Stimulated activated naive B cell treated with anti-CD40 and anti-IgM and Interleukin-4, amounts not matched to agents 10 μg/mL and 1 μg/mL and 100 μg/mL, for 72 hours (primary cell): Measurements from ENCODE around the gene CYSLTR2.
A peak's percentile ranks its signal among the peaks of the same experiment; 100 is the strongest.

Experiments
- ATAC-seq, 2 donors: fragments of 150-1000 bp; cut with Tn5 transposase; replicated peaks; 2 replicates each; pipeline ENCODE4 v1.10.0; 2021; ENCODE audit warnings: moderate library complexity in 1 of 2
- DNase-seq: peaks from one replicate; pipeline ENCODE4 v3.0.0; 2021
- H3K27ac Mint-ChIP-seq: one replicate; pipeline ENCODE4 v1.8.0; 2022; ENCODE audit warnings: mild to moderate bottlenecking, mixed read lengths
- H3K27me3 Mint-ChIP-seq, 2 donors: one replicate each; pipeline ENCODE4 v1.8.0; 2022; ENCODE audit warnings: mixed read lengths in 2 of 2
- H3K36me3 Mint-ChIP-seq, 2 donors: one replicate each; pipeline ENCODE4 v1.8.0; 2022; ENCODE audit warnings: mixed read lengths in 2 of 2, mild to moderate bottlenecking in 1 of 2
- H3K4me1 Mint-ChIP-seq, 2 donors: one replicate each; pipeline ENCODE4 v1.8.0; 2022; ENCODE audit warnings: mixed read lengths in 2 of 2, mild to moderate bottlenecking in 1 of 2
- H3K4me3 Mint-ChIP-seq, 2 donors: one replicate each; pipeline ENCODE4 v1.8.0; 2022; ENCODE audit warnings: mild to moderate bottlenecking in 2 of 2, mixed read lengths in 2 of 2, moderate library complexity in 1 of 2
- H3K9me3 Mint-ChIP-seq, 2 donors: one replicate each; pipeline ENCODE4 v1.8.0; 2022; ENCODE audit warnings: mixed read lengths in 2 of 2, mild to moderate bottlenecking in 1 of 2

The CYSLTR2 gene

DNA sequence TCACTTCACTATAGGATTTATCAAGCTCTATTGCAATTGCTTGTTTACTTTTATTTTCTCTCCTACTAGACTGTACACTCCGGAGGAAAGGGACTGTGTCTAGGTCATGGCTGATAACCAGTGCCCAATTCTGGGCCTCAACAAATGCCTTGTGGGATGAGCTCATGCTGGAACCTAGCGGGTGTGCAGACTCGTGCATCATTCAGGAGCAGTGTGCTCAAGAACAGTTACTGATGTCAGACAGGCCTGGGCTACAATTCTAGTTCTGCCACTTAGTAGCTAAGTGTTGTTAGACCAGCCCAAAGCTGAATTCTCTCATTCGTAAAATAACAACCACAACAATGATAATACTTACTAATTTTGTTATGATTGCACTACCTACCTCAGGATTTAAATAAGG, 95.4 kb downstream of the CYSLTR2 start:
- Mint-ChIP-seq H3K27ac (no peak overlapping the region), H3K27me3 (no peaks in the 10 kb centered on the region), H3K9me3 (no peaks in the 10 kb centered on the region), H3K4me3 (no peak overlapping the region), H3K36me3 (no peaks in the 10 kb centered on the region), H3K4me1 (peaks cover 3 to 6% of the 10 kb centered on the region in 2 donors)
- DNase-seq, result no peak
- ATAC-seq, result no peak

GRCh38 chr13:48749699-48750473, 96.2 kb downstream of the CYSLTR2 start:
- ATAC-seq (peak; percentile 95 to 97), DNase-seq (peak; percentile 58)
- peaks cover 0 to 1% of the 10 kb centered on the region in 2 donors for H3K36me3 Mint-ChIP-seq
- peaks cover 0 to 2% of the 10 kb centered on the region in 2 donors for H3K27me3 Mint-ChIP-seq
- no peak overlapping the region for H3K4me3 Mint-ChIP-seq
- H3K4me1 Mint-ChIP-seq, result peaks cover 3 to 6% of the 10 kb centered on the region in 2 donors
- peaks cover 1% of the 10 kb centered on the region in 2 donors for H3K9me3 Mint-ChIP-seq
- H3K27ac Mint-ChIP-seq, result no peak overlapping the region

- Mint-ChIP-seq H3K4me1 (peaks cover 3 to 6% of the 10 kb centered on the region in 2 donors), H3K27ac (no peak overlapping the region), H3K9me3 (peaks cover 7 to 9% of the 10 kb centered on the region in 2 donors), H3K27me3 (peaks cover 0 to 9% of the 10 kb centered on the region in 2 donors), H3K4me3 (no peak overlapping the region), H3K36me3 (peaks cover 0 to 7% of the 10 kb centered on the region in 2 donors)
- ATAC-seq (no peak), DNase-seq (no peak)
Observed at GRCh38 chr13:48750588-48751383, 97.1 kb downstream of the CYSLTR2 start.

GRCh38 chr13:48760626-48761025, 106.9 kb downstream of the CYSLTR2 start:
- Mint-ChIP-seq H3K4me3 (no peak overlapping the region), H3K4me1 (no peaks in the 10 kb centered on the region), H3K27ac (no peak overlapping the region), H3K27me3 (peaks cover 7 to 23% of the 10 kb centered on the region in 2 donors), H3K9me3 (peaks cover 21 to 34% of the 10 kb centered on the region in 2 donors), H3K36me3 (peaks cover 2 to 9% of the 10 kb centered on the region in 2 donors)
- DNase-seq (no peak), ATAC-seq (no peak)
